ENCODE data around the gene ZCCHC7.

GRCh38 chr9:37251452-37251851 lies 131.1 kb downstream of the ZCCHC7 start:
- TF ChIP-seq CTCF (IDR thresholded peaks at IDR 0.05) (no peak), POLR2A (IDR thresholded peaks at IDR 0.05) (no peak)

Data from thyroid gland (tissue), 4 donors.